Central memory CD4-positive, alpha-beta T cell (primary cell): ENCODE data around the gene GRIA1.
"Not testable (repeated sequence)": the region's sequence is repeated elsewhere in the genome, so short reads cannot be mapped to it uniquely, and the experiment has no call there.

Source experiments
- DNase-seq: peaks from one replicate; pipeline ENCODE4 v3.0.0; 2022

GRIA1 gene

DNA sequence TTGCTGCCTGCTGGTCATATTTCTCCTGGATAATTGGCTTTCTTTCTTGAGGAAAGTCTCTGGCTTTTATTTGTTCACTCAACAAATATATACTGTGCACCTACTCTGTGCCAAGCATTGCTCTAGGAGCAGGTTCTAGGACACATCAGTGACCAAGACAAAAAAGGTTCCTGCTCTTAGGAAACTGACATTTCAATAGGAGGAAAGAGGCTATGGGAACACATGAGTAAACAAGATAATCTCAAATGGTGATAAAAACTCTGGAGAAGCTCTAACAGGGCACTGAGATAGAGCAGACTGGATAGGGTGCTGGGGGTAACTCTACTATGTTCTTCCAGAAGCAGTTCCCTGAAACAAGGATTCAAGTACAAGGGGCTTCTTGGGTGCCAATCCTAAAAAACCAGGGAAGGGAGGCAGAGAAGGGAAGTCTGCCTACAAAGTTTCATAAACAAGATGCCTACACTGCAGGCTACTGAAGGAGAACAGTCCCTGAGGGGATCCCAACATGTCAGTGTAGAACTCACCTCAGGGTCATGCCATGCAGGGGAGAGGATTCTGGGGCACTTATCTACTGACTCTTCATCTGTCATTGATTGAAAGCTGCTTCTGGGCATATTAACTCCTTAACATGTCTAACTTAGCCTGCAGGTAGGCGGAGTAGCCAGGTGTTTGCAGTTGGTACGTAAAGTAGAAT lies 181.3 kb downstream of the GRIA1 start:
- no peak for DNase-seq

DNA sequence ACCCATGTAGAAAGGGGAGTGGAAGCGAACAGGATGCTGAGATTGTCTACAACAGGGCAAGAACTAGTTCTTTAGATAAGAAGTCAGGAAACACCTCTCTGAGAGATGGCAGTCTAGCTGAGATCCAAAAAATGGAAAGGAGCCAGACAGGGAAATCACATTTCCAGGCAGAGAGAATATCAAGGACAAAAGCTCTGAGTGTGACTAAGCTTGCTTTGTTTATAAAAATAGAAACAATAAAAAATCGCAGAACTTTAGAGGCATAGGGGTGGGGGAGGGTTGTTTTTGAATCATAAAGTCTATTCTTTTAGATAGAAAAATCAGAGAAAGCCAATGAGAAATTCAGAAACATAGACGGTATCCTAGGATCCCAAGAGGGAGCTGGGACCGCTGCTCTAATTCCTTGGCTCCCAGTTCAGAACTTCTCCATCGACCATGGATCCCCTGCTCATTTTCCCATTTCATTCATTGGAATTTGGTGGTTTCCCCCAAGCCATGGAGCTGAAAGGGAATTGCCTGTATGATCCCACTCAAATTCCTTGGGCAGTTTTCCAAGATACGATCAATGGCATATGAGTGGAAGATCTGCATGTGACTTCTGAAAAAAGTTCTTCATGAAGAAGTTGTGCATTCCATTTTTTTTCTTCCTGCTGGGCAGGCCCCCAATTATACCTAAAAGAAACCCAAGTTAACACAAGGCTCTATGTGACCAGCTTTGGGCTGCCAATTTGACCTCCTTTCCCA lies 182.0 kb downstream of the GRIA1 start:
- DNase-seq: no peak

GRCh38 chr5:153674356-153674755 lies 183.9 kb downstream of the GRIA1 start:
- DNase-seq: no peak

- no peak for DNase-seq
Observed at GRCh38 chr5:153676406-153676805, 185.9 kb downstream of the GRIA1 start.

DNA sequence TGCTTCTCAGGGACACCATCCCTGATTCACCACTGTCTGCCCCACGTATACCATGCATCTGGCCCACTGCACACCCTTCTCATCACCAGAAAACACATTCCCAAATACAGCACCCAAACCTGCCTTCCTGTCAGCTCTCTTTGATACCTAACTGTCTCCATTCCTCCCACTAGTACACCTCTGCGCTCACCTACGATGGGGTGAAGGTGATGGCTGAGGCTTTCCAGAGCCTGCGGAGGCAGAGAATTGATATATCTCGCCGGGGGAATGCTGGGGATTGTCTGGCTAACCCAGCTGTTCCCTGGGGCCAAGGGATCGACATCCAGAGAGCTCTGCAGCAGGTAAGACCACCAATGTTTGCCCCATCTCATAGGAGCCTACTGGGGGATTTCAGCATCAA lies 186.4 kb downstream of the GRIA1 start:
- DNase-seq: no peak

DNA sequence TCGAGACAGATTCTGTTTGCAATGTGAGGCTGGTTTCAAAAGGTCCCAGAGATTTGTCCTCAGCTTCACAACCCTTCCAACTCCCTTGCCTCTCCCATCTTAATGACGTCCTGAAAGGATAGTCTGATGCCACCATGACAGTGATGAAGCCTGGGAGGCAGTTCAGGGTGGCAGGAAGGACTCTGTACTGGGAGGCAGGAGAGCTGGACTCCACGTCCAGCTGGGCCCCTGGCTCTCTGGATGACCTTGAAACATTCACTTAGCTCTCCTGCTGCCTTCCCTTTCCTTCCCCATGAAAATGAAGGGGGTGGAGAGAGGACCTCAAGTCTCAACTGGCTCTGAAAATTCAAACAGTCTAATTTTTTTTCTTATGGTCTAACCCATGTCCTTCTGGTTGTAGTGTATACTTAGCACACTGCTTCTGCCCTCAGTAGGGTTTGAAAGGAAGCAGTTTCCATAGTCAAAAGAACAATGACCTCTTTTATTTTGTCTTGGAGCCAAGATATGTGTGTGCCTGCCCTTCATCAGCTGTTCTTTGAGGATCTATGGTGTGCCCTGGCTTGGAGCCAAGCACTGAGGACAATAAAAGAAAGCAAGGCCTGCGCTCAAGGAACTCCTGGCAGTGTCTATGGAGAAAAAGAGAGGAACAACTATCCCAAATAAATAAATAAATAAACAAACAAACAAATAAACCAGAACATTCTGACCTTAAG lies 188.3 kb downstream of the GRIA1 start:
- no peak for DNase-seq

DNA sequence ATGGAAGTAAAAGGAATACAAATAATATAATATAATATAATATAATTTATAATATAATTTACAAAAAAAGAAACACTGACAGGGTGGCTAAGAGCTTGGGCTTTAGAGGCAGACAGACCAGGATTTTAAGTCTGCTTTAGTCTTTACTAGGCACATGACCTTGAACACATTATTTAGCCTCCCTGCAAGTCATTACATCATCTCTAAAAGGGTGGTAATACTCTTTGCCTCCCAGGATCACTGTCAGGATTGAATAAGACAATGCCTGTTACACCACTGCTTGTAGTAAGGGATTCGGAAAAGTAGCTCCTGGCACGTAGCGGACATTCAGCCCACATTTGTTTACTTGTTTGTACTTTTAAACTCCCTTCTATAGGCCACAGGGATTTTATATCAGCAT lies 199.8 kb downstream of the GRIA1 start:
- no peak for DNase-seq

- no peak for DNase-seq
Observed at GRCh38 chr5:153696256-153696655, 205.8 kb downstream of the GRIA1 start.

GRCh38 chr5:153699035-153699434 lies 208.6 kb downstream of the GRIA1 start:
- DNase-seq: no peak

- DNase-seq: no peak
Observed at GRCh38 chr5:153700940-153701339, 210.5 kb downstream of the GRIA1 start.

DNA sequence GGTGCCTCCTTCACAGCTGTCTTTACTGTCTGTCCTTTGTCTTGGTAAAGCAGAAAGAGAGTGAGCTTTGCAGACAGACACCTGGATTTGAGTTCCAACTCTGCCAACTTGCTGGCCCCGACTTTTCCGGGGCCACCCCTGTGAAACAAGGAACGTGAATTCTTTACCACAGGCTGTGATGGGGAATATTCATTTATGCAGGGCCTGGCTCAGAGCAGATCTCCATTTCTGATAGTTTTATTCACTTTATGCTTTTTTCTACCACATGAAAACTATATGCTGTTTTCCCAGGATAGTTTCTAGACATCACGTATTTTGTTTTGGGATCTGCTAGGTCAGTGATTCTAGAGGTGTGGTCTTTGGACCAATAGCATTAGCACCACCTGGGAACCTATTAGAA lies 211.8 kb downstream of the GRIA1 start:
- no peak for DNase-seq

DNA sequence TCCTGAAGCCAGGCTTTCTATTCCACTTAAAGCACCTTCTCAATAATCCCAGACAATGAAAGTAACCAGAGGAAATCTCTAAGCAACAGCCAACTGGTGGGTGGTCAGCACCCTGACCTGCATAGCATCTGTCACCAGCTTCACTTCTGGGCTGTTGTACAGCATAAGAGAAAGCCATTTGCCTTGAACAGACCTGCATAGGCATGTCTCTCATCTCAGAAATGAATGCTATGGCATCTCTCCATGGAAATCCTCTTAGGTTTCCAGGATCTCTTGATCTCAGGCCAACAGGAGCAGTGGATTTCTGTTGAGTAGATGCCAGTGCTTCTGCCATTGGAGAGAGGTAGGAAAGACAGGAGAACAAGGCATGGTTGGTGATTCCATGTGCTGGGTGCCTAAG lies 213.6 kb downstream of the GRIA1 start:
- no peak for DNase-seq

DNA sequence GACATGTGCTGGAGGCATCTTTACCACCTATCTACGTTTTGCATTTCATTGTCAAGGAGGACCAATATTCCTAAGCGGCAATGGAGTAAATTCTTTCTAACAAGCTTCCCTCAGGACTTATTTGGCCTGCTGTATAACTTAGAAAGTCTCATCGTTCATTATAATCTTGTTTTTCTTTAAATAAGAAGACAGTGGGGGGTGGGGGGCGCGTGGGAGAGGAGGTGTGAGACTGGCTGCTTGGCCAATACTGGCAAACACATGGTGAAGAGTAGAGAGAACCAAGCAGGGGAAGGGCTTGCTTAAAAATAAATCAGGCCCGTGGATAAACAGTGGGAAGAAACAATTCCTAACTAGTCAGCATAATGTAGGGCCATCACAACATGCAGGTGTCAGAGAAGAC lies 217.2 kb downstream of the GRIA1 start:
- DNase-seq: no peak

- DNase-seq: no peak
Observed at GRCh38 chr5:153711755-153712154, 221.3 kb downstream of the GRIA1 start.

- no peak for DNase-seq
Observed at GRCh38 chr5:153712946-153713345, 222.5 kb downstream of the GRIA1 start.

GRCh38 chr5:153713943-153714342 lies 223.5 kb downstream of the GRIA1 start:
- DNase-seq: no peak

- DNase-seq: no peak
Observed at GRCh38 chr5:153714798-153715197, 224.3 kb downstream of the GRIA1 start.

DNA sequence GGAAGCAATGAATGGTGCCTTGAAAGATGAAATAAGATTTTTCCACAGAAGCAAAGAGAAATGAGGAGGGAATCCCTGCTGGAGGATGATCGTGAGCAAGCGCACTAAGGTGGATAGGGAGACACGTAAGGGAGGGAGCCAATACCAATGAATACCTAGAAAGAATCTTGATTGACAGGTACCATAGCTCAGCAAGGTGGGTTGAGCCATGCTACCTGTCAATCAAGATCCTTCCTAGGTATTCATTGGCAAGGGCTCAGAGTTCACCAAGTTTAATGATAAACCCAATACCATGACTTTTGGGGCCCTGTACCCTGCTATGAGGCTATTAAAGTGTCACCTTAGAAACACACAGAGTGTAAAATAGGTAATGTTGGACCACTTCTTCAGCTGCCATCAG lies 226.8 kb downstream of the GRIA1 start:
- no peak for DNase-seq

- DNase-seq: no peak
Observed at GRCh38 chr5:153718713-153719112, 228.2 kb downstream of the GRIA1 start.

DNA sequence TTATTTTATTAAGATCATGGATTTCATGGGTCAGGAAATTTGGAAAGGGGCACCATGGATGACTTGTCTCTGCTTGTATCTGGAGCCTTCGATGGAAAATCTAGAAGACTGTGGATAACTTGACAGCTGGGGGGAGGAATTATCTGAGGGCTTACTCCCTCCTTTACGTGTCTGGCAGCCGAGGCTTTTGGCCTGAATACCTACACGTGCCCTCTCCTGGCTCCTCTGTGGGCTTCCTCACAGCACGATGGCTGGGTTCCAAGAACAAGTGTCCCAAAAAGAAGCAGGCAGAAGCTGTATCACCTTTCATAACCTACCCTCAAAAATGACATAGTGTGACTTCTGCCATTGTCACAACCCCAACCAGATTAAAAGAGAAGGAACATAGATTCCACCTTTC lies 228.9 kb downstream of the GRIA1 start:
- DNase-seq: no peak

DNA sequence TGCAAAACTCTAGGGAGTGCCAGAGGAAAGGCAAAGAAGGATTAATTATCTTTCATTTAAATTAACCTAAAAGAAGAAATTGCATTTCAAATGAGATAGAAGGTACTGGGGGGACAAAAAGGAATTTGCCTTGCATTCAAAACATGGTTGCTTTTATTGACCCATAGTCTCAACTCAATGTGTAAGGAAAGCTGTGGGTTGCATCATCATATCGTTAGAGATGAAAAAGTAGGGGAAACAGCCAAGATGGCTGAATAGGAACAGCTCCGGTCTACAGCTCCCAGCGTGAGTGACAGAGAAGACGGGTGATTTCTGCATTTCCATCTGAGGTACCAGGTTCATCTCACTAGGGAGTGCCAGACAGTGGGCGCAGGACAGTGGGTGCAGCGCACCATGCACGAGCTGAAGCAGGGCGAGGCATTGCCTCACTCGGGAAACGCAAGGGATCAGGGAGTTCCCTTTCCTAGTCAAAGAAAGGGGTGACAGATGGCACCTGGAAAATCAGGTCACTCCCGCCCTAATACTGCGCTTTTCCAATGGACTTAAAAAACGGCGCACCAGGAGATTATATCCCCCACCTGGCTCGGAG lies 232.6 kb downstream of the GRIA1 start:
- DNase-seq: not testable (repeated sequence)

DNA sequence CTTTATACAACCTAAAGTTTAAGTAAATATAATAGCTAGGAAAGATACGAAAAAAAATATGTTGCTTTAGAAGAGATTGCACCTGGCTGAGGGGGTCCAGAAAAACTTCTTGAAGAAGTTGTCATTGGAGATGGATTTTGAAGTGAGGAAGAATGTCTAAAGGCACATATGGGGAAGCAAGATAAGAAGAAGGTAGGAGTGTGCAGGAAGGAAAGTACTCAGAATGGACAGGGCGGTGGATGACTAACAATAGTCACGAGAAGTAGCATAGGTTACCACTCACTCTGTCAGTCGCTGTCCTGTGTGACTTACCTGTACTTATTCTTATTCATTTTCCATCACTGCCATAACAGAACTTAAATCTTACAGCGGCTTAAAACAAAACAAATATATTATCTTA lies 251.6 kb downstream of the GRIA1 start:
- no peak for DNase-seq

GRCh38 chr5:153744751-153745150 lies 254.3 kb downstream of the GRIA1 start:
- DNase-seq: no peak
